H1 (cell line): ENCODE measurements around the gene BARHL1. TPM values are rescaled to one million over a fixed set of nuclear protein-coding genes. Genes with fewer than 3 reads are reported as not detected.

Source experiments
- CTCF ChIA-PET: fragments of 300-600 bp; sonication (Branson Sonifier 250); formaldehyde crosslinking; loops from one replicate; lab custom pipeline; 2021; ENCODE audit not compliant: partially characterized antibody; lab: Charles Lee
- POLR2A ChIA-PET: fragments of 300-600 bp; sonication (Branson Sonifier 250); formaldehyde crosslinking; loops from one replicate; lab custom pipeline; 2021; ENCODE audit warnings: inconsistent platforms; ENCODE audit not compliant: partially characterized antibody; lab: Charles Lee
- DNase-seq, 2 experiments: peaks; one replicate each; pipeline versions ENCODE4 v3.0.0 to v3.0.0-alpha.2; 2010 to 2022; ENCODE audit warnings: low spot score in 2 of 2, low read depth in 1 of 2, mixed read lengths in 1 of 2
- FAIRE-seq: peaks from 2 replicates; lab custom pipeline; 2011; peaks lifted over from hg19 to GRCh38; lab: Jason Lieb, UNC
- H2AFZ ChIP-seq: 2 replicates; pipeline ENCODE4 v1.8.1; 2012; ENCODE audit warnings: low read length, inconsistent platforms
- H2AK5ac ChIP-seq: 2 replicates; pipeline ENCODE4 v1.6.1; 2013; ENCODE audit warnings: low read depth, low read length
- H2BK120ac ChIP-seq: replicated peaks from 2 replicates; pipeline ENCODE3; 2013; ENCODE audit warnings: low read depth, low read length, inconsistent platforms
- H2BK12ac ChIP-seq: 2 replicates; pipeline ENCODE4 v1.6.1; 2013; ENCODE audit warnings: low read depth, low read length
- H2BK15ac ChIP-seq: 2 replicates; pipeline ENCODE4 v1.6.1; 2013; ENCODE audit warnings: low read length
- H2BK20ac ChIP-seq: 2 replicates; pipeline ENCODE4 v1.6.1; 2013; ENCODE audit warnings: low read length
- H2BK5ac ChIP-seq: 2 replicates; pipeline ENCODE4 v1.6.1; 2013; ENCODE audit warnings: low read depth, low read length
- H3K14ac ChIP-seq: 2 replicates; pipeline ENCODE4 v1.6.1; 2013; ENCODE audit warnings: inconsistent platforms; ENCODE audit not compliant: insufficient read length
- H3K18ac ChIP-seq: 2 replicates; pipeline ENCODE4 v1.6.1; 2013; ENCODE audit warnings: low read length; ENCODE audit errors: extremely low read depth
- H3K23ac ChIP-seq: 2 replicates; pipeline ENCODE4 v1.6.1; 2013; ENCODE audit warnings: inconsistent platforms; ENCODE audit not compliant: insufficient read length
- H3K23me2 ChIP-seq: 2 replicates; pipeline ENCODE4 v1.6.1; 2013; ENCODE audit warnings: low read depth, low read length
- H3K27ac ChIP-seq: 2 replicates; pipeline ENCODE4 v1.6.1; 2011; ENCODE audit warnings: low read depth, low read length, inconsistent platforms
- H3K27me3 ChIP-seq, 4 experiments: replicated peaks in 1 of 4; 1 replicate in 1 of 4; 2 replicates in 3 of 4; pipeline versions ENCODE4 v1.6.1 to v1.8.1; 2011 to 2013; ENCODE audit warnings: low read length in 3 of 4, mild to moderate bottlenecking in 3 of 4, inconsistent platforms in 2 of 4, mixed read lengths in 2 of 4, moderate library complexity in 1 of 4; ENCODE audit not compliant: control insufficient read depth in 3 of 4, insufficient read depth in 3 of 4; ENCODE audit errors: extremely low read depth in 1 of 4
- H3K36me3 ChIP-seq, 4 experiments: 2 replicates each; pipeline versions ENCODE4 v1.6.1 to v1.8.1; 2011 to 2013; ENCODE audit warnings: mild to moderate bottlenecking in 4 of 4, low read length in 3 of 4, moderate library complexity in 2 of 4, control low read depth in 1 of 4, inconsistent platforms in 1 of 4; ENCODE audit not compliant: insufficient read depth in 4 of 4, control insufficient read depth in 2 of 4
- H3K4ac ChIP-seq: replicated peaks from 2 replicates; pipeline ENCODE3; 2013; ENCODE audit warnings: low read length, low read depth, mixed read lengths, inconsistent platforms; ENCODE audit not compliant: insufficient read length
- H3K4me1 ChIP-seq, 4 experiments: replicated peaks in 1 of 4; 1 replicate in 1 of 4; 2 replicates in 3 of 4; pipeline versions ENCODE4 v1.6.1 to v1.8.1; 2011 to 2013; ENCODE audit warnings: low read length in 3 of 4, inconsistent platforms in 2 of 4, mixed read lengths in 1 of 4; ENCODE audit not compliant: insufficient read depth in 4 of 4, control insufficient read depth in 3 of 4
- H3K4me2 ChIP-seq, 2 experiments: 2 replicates each; pipeline versions ENCODE4 v1.6.1 to v1.8.1; 2011 to 2013; ENCODE audit warnings: low read depth in 2 of 2, low read length in 2 of 2, control low read depth in 1 of 2, inconsistent platforms in 1 of 2, mild to moderate bottlenecking in 1 of 2; ENCODE audit not compliant: insufficient read depth in 1 of 2
- H3K4me3 ChIP-seq, 4 experiments: fragments of 200-600, 300-600 bp in 1 of 4; sonication (generic), shearing (Covaris generic), sonication (Bioruptor Twin) in 1 of 4; 2 replicates each; pipeline versions ENCODE4 v1.5.1 to v1.8.1; 2011 to 2016; ENCODE audit warnings: low read length in 4 of 4, low read depth in 3 of 4, control low read depth in 2 of 4, inconsistent platforms in 2 of 4, mild to moderate bottlenecking in 2 of 4, mixed read lengths in 1 of 4, moderate library complexity in 1 of 4; ENCODE audit not compliant: insufficient read depth in 2 of 4; ENCODE audit errors: extremely low read depth in 1 of 4
- H3K56ac ChIP-seq: replicated peaks from 2 replicates; pipeline ENCODE3; 2013; ENCODE audit warnings: low read depth, mild to moderate bottlenecking, mixed read lengths, low read length, inconsistent platforms; ENCODE audit not compliant: insufficient read length
- H3K79me1 ChIP-seq: 2 replicates; pipeline ENCODE4 v1.6.1; 2013; ENCODE audit warnings: low read depth, low read length, control low read depth
- H3K79me2 ChIP-seq, 2 experiments: 2 replicates each; pipeline versions ENCODE4 v1.6.1 to v1.8.1; 2012 to 2013; ENCODE audit warnings: low read length in 2 of 2, mild to moderate bottlenecking in 2 of 2, inconsistent platforms in 1 of 2; ENCODE audit not compliant: insufficient read depth in 2 of 2, control insufficient read depth in 1 of 2
- H3K9ac ChIP-seq, 4 experiments: replicated peaks in 1 of 4; 1 replicate in 1 of 4; 2 replicates in 3 of 4; pipeline versions ENCODE4 v1.6.1 to v1.8.1; 2011 to 2013; ENCODE audit warnings: low read depth in 3 of 4, low read length in 3 of 4, control low read depth in 2 of 4, mild to moderate bottlenecking in 2 of 4, moderate library complexity in 2 of 4, inconsistent platforms in 1 of 4; ENCODE audit errors: extremely low read depth in 1 of 4
- H3K9me3 ChIP-seq, 2 experiments: 2 replicates each; pipeline versions ENCODE4 v1.6.1 to v1.8.1; 2012 to 2013; ENCODE audit warnings: mild to moderate bottlenecking in 2 of 2, moderate library complexity in 2 of 2, control low read depth in 1 of 2, inconsistent platforms in 1 of 2, low read depth in 1 of 2, low read length in 1 of 2, mixed read lengths in 1 of 2; ENCODE audit not compliant: insufficient read depth in 2 of 2
- H4K20me1 ChIP-seq, 2 experiments: replicated peaks in 1 of 2; 2 replicates each; pipeline versions ENCODE3 to v1.8.1; 2011 to 2013; ENCODE audit warnings: inconsistent platforms in 2 of 2, low read length in 2 of 2, mild to moderate bottlenecking in 1 of 2; ENCODE audit not compliant: insufficient read depth in 2 of 2, control insufficient read depth in 1 of 2
- H4K5ac ChIP-seq: 2 replicates; pipeline ENCODE4 v1.6.1; 2013; ENCODE audit warnings: low read length, low read depth, mixed read lengths, inconsistent platforms; ENCODE audit not compliant: insufficient read length
- H4K8ac ChIP-seq: 2 replicates; pipeline ENCODE4 v1.8.0; 2013; ENCODE audit warnings: mild to moderate bottlenecking, moderate library complexity, low read length, inconsistent platforms; ENCODE audit not compliant: insufficient read depth; ENCODE audit errors: extremely low read depth
- H4K91ac ChIP-seq: replicated peaks from 2 replicates; pipeline ENCODE3; 2013; ENCODE audit warnings: low read length, mixed read lengths, inconsistent platforms; ENCODE audit not compliant: insufficient read length
- BCL11A ChIP-seq, 2 experiments: IDR thresholded peaks; one replicate each; pipeline ENCODE4 v1.6.1; 2011; ENCODE audit warnings: low read depth in 2 of 2, low read length in 2 of 2, mild to moderate bottlenecking in 2 of 2
- JUN ChIP-seq: IDR thresholded peaks from 2 replicates; pipeline ENCODE4 v1.6.1; 2011; ENCODE audit warnings: low read depth, mild to moderate bottlenecking, improper control_type of control experiment, low read length
- RNF2 ChIP-seq: fragments of 200-900, 300-1000 bp; sonication (generic); IDR thresholded peaks from 2 replicates; pipeline ENCODE4 v1.7.1; 2016; ENCODE audit warnings: borderline replicate concordance, low read depth, mild to moderate bottlenecking, antibody characterized with exemption, low read length; ENCODE audit not compliant: poor library complexity, severe bottlenecking; ENCODE audit errors: missing control alignments
- SUZ12 ChIP-seq: fragments of 200-600 bp; sonication (generic); IDR thresholded peaks from 2 replicates; pipeline ENCODE4 v1.6.1; 2012; ENCODE audit warnings: mild to moderate bottlenecking, inconsistent platforms, low read length, moderate library complexity, mixed read lengths
- YY1 ChIP-seq: IDR thresholded peaks from 2 replicates; pipeline ENCODE4 v1.6.1; 2011; ENCODE audit warnings: low read depth, mild to moderate bottlenecking, low read length
- WGBS, 2 experiments: shearing (Covaris generic) in 1 of 2; methylation state at CpG; one replicate each; pipeline versions ENCODE4 v1.1.6 to v1.1.7; 2013 to 2015; ENCODE audit warnings: low lambda C conversion rate in 2 of 2, mixed read lengths in 2 of 2, inconsistent platforms in 1 of 2, low coverage in 1 of 2, missing lambda C conversion rate in 1 of 2; ENCODE audit not compliant: insufficient replicate concordance in 2 of 2, insufficient coverage in 1 of 2, insufficient read length in 1 of 2; ENCODE audit errors: extremely low coverage in 1 of 2, missing lambda C conversion rate in 1 of 2; 5-methylcytosine and 5-hydroxymethylcytosine counted together
- polyA plus RNA-seq, 7 experiments: library from polyadenylated mRNA; depleted of rRNA in 3 of 7; stranded (reverse) in 5 of 7; unstranded in 2 of 7; fragments of >200 nt in 5 of 7; fragments of 200-250 nt in 2 of 7; gene quantifications; 1 replicate in 5 of 7; 2 replicates in 1 of 7; 4 replicates in 1 of 7; pipeline versions ENCODE4 v1.2.1 to v1.2.3, GENCODE V29; 2011 to 2013; ENCODE audit warnings: missing spikeins in 2 of 7, mixed read lengths in 2 of 7
- total RNA-seq: library from RNA; stranded (reverse); fragmentation: NEBNext Ultra II Directional; extraction: Animal tissue kit (Norgen Biotek cat#: 25700); gene quantifications from 2 replicates; pipeline ENCODE4 v1.2.1, GENCODE V29; 2021

Gene BARHL1
- total and polyA plus RNA-seq, 2 of the 8 experiments (the other 6 are each of a cell fraction or from before 2014, with no cell fraction given) = not detected

- Histone ChIP-seq H4K8ac (no peak overlapping the region; the same call in 1 of the 2 replicates), H3K23ac (no peak overlapping the region), H3K56ac (no peak overlapping the region), H2BK5ac (no peak overlapping the region), H3K27ac (no peak overlapping the region), H3K79me1 (no peaks in the 10 kb centered on the region), H3K23me2 (no peaks in the 10 kb centered on the region), H3K18ac (no peak overlapping the region), H3K14ac (no peak overlapping the region), H3K27me3 (no peaks in the 10 kb centered on the region), H2BK12ac (no peak overlapping the region), H3K4me1 (peaks cover 0 to 3% (median 0%) of the 10 kb centered on the region in 4 experiments; a peak in 1 of 7 replicates), H3K4ac (no peak overlapping the region), H4K91ac (no peak overlapping the region), H2BK15ac (no peak overlapping the region), H3K9ac (no peak overlapping the region), H3K79me2 (no peaks in the 10 kb centered on the region), H3K4me2 (no peak overlapping the region), H4K20me1 (no peaks in the 10 kb centered on the region), H3K9me3 (peaks cover 0 to 2% of the 10 kb centered on the region in 2 experiments; a peak in 1 of 4 replicates), H2AK5ac (no peak overlapping the region), H2AFZ (no peak overlapping the region), H2BK120ac (no peak overlapping the region), H3K36me3 (no peaks in the 10 kb centered on the region), H2BK20ac (no peak overlapping the region), H3K4me3 (no peak overlapping the region), H4K5ac (no peak overlapping the region)
- ChIA-PET POLR2A (interaction anchor here (0.7 kb wide), 1 partner anchor 233 kb away, joined by 3 read pairs; no protein-coding TSS in a partner anchor), CTCF (interaction anchor here (0.7 to 2.8 kb wide), 16 partner anchors 9 to 154 kb away, joined by 3 to 13 read pairs (median 4); partner anchors contain the start of gene CFAP77)
- no peak for TF ChIP-seq SUZ12
- no peak for TF ChIP-seq YY1
- no peak for TF ChIP-seq BCL11A (IDR thresholded peaks at IDR 0.05; ENCODE audit: low read depth in 2 of 2, low read length in 2 of 2)
- TF ChIP-seq RNF2 = no peak
- no peak for TF ChIP-seq JUN
- DNase-seq (no peak), FAIRE-seq (no peak)
- WGBS, 2 experiments = 83% methylated on average over 12 of the region's 14 CpGs; no CpG with 5 or more reads in 1 of the 2 experiments
Measured at GRCh38 chr9:132560616-132561202, 21.7 kb upstream of the BARHL1 start.
